NCI-H146 treated with DMSO at 0.1 percent for 48 hours (cell line): ENCODE measurements around the gene SPIC.
"Not testable (repeated sequence)": the region's sequence is repeated elsewhere in the genome, so short reads cannot be mapped to it uniquely, and the experiment has no call there.

Experiments used
- DNase-seq: peaks from one replicate; lab custom pipeline; 2025; ENCODE audit not compliant: unreplicated experiment; lab: John Stamatoyannopoulos, UW

The SPIC gene

DNA sequence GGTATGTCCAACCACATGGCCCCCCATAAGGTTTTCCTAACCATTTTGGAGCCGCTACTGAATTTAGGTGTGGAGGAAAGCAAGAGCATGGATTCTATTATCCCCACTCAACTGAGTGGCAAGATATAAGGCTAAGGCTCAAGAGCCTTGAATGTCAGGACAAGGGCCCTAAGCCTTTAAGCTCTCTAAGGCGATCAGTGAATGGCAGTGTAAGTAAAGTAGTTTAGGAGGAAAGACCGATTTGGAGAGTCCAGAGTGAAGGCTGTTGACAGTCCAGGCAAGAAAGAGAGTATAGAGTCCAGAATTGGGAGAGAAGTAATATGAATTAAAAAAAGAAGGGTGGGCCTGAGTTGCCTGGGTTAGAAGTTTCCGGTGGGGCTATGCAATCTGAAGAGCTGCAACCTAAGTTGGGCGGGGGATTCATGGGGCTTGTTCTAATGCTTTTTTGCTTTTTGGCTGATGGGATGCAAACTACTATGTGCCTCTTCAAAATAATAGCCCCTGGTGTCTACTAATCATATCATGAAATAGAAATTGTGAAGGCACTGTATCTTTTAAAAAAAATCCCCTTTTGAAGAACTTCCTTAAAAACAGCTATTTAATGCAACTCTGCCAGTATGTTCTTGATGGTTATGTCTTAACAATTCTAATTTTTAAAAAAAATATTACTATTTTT lies at the start of gene SPIC:
Gene SPIC (plus strand): TSS at position 626 of the 676 bp plus-strand sequence. CDS start 1,569 bp downstream, outside the sequence.
- DNase-seq, result no peak

DNA sequence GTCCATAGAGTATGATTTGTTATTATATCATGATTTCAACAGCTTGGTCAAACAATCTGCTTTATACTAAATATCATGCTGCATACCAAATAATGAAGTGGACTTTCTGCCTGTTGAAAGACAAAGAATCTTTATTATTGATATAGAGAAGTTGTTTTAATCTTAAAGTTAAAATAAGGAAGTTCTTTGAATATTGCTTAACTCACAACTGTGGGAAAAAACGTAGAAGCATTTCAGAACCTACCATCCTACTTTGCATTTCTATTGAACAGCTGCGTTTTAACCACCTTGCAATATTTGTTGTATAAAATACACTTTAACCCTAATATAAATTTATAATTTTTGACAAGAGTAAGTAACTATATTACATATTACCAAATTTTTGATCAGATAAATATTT lies 44.7 kb upstream of the SPIC start:
- DNase-seq, result no peak

GRCh38 chr12:101436136-101436535 lies 39.0 kb upstream of the SPIC start:
- no peak for DNase-seq

GRCh38 chr12:101439236-101439635 lies 35.9 kb upstream of the SPIC start:
- DNase-seq, result no peak

DNA sequence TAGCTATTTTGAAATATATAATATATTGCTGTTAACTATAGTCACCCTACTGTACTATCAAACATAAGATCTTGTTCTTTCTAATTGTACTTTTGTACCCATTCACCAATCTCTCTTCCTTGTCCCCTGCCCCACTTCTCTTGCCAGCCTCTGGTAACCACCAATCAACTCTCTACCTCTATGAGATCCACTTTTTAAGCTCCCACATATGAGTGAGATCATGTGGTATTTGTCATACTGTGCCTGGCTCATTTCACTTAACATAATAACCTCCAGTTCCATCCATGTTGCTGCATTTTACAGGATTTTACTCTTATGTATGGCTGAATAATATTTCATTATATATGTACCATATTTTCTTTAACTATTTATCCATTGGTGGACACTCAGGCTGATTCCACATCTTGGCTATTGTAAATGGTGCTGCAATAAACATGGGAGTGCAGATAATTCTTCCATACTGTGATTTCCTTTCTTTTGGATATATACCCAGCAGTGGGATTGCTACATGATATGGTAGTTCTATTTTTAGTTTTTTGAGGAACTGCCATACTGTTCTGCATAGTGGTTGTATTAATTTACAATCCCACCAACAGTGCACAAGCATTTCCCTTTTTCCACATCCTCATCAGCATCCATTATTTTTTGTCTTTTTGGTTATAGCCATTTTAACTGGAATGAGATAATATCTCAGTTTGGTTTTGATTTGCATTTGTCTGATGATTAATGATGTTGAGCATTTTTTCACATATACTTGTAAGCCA lies 33.5 kb upstream of the SPIC start:
- no peak for DNase-seq

GRCh38 chr12:101455685-101456084 lies 19.5 kb upstream of the SPIC start:
- no peak for DNase-seq

DNA sequence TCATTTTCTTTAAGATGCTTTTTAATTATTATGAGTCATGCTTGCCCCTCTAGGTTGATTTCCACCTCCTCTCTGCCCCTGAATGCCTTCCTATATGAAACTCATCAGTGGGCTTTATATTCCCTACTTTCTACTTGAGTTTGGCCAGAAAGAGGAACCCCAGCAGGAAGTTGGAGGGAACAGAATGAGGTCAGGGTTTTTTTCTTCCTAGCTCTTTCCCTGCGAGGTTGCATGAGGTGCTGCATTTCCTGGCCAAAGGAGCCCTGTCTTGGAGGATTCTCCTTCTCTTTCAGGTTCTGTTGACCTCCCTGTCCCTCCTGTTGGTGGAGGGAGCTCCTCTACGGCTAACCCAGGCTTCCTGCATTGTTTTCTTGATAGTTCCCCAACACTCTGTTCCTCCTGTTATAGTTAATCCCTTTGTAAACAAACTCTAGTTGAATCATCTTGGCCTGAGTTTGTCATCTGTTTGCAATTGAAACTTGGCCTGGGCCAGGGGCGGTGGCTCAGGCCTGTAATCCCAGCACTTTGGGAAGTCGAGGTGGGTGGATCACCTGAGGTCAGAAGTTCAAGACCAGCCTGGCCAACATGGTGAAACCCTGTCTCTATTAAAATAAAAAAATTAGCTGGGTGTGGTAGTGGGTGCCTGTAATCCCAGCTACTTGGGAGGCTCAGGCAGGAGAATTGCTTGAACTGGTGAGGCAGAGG lies 15.3 kb upstream of the SPIC start:
- no peak for DNase-seq

DNA sequence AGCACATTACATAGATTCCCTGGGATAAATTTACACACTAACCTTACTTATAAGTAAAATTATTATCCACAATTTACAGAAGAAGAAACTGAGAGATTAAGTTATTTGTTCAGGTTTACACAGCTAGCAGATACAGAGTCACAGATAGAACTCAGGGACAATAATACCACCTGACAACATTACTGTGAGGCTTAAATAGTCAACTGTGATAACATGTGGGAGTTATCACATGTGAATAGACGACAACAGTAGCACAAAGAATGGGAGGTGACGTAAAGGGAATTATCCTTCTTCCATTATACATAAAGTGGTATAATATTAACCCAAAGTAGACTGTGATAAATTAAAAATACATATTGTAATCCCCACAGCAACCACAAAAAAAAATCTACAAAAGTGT lies 6.2 kb upstream of the SPIC start:
- DNase-seq, result no peak

DNA sequence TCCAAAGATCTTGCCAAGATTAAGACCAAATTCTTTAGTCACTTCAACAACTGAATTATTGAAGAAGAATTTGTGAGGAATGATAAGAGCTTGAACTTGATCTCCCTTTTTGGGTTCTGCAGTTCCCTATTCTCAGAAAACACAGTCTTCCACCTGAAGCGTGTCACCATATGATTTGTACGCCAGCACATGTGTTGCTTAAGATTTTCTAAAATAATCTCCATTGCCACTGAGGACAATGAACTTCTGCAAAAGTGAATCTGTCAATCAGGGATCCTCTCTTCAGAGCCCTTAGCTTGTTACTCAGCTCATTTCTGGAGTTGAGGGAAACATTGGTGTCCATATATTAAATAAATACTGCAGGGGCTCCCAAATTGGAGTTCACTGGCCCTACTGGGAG lies 4.2 kb upstream of the SPIC start:
- no peak for DNase-seq

DNA sequence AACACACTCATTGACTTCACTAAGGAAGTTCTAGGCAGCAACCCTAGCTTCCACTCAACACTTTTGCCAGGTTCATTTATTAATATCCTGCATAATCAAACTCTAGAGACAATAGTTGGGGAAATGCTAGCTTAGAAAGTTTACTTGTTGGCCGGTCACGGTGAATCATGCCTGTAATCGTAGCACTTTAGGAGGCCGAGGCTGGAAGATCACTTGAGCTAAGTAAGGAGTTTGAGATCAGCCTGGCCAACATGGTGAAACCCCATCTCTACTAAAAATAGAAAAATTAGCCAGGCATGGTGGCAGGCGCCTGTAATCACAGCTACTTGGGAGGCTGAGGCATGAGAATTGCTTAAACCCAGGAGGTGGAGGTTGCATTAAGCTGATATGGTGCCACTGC lies 3.3 kb upstream of the SPIC start:
- not testable (repeated sequence) for DNase-seq

GRCh38 chr12:101474248-101474647 lies 888 bp upstream of the SPIC start:
- DNase-seq, result no peak

- no peak for DNase-seq
Observed at GRCh38 chr12:101475751-101476305, 692 bp downstream of the SPIC start.

DNA sequence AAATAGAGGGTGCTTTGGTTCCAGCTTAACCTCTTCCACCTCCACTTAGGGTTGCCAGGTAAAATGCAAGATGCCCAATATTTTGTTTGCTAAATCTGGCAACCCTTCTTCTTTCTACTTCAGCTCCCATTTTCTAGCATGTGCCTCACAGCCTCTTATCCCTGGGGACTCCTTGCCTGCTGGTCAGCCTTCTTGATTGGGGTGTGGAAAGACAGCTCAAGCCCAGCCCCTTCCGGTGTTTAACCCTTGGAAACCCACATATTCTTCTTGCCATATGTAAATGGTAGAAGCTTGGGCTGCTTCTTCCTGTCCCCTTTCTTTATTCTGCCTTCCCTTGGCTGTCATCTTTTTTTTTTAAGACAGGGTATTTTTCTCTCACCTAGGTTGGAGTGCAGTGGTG lies 5.7 kb downstream of the SPIC start:
- DNase-seq, result no peak

DNA sequence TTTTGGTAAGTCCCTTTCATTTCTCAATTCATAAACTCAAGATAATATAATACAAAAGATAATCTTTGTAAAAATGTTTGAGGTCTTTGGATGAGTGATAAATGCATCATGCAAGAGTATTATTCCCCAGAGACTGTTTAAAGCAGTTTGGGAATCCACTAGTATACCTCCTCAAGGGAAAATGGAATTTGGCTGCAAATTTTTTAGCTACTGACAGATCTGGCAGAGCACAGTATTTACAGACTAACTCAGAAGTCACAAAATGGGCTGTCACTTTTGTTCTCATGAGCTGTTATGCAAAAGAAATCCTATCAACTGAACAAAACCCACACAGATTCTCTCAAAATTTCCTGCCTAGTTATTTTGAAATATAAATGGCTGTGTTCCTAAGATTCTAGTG lies 9.9 kb downstream of the SPIC start:
- DNase-seq, result no peak

- no peak for DNase-seq
Observed at GRCh38 chr12:101488469-101488868, 13.3 kb downstream of the SPIC start.

- no peak for DNase-seq
Observed at GRCh38 chr12:101490286-101490920, 15.3 kb downstream of the SPIC start.

DNA sequence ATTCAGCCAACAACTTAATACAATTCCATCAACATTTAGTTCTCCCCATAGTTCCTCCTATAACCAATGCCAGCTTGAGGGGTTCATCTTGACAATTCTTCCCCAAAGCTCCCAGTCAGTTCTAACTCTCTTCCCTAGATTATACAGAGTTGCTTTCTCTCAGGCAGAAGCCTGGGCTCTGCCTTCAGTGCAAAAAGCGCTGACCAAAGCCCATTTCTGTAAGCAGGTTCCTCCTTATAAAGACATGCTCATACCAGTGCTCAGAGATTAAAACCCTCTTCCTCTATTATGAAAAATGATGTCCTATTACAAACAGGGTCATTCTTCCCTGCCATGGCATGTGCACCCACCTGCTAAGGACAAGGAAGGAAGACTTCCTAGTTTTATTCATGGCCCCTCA lies 16.2 kb downstream of the SPIC start:
- no peak for DNase-seq

DNA sequence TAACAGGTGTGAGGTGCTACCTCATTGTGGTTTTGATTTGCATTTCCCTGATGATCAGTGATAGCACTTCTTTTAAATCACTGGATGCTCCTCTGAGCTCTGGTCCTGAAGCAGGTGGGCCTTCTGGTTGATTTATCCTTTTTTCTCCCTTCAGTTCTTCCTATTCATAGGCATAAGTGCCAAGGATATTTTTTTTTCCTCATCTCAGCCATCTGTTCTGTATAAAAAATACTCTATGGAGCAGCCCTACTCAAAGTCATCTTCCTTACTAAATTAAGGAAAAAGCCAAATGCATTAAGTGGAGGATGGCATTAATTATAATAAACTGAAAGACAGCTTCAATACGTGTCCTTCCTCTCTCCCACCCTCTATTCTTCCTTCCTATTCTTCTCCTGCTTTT lies 18.4 kb downstream of the SPIC start:
- no peak for DNase-seq

GRCh38 chr12:101498252-101498651 lies 23.1 kb downstream of the SPIC start:
- no peak for DNase-seq

- no peak for DNase-seq
Observed at GRCh38 chr12:101501410-101501995, 26.4 kb downstream of the SPIC start.

DNA sequence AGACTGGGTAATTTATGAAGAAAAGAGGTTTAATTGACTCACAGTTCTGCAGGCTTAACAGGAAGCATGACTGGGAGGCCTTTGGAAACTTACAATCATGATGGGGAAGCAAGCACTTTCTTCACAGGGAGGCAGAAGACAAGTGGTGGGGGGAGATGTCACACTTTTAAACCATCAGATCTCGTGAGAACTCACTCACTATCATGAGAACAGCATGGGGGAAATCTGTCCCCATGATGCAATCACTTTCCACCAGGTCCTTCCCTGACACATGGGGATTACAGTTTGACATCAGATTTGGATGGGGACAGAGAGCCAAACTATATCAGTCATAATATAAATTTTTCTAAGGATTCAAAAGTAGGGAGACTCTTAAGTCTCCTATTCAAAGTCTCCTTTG lies 46.0 kb downstream of the SPIC start:
- no peak for DNase-seq
